Coronary artery (tissue), 2 donors: ENCODE results near the gene SLC10A7.

Experiments
- DNase-seq: peaks from one replicate; pipeline ENCODE4 v3.0.0-alpha.2; 2017; ENCODE audit warnings: low spot score
- H3K27ac ChIP-seq, 2 donors: fragments of 200-600 bp; sonication (generic); one replicate each; pipeline ENCODE4 v1.5.1; 2016 to 2019
- H3K4me3 ChIP-seq: fragments of 200-600 bp; sonication (generic); 2 replicates; pipeline ENCODE4 v1.5.1; 2016; ENCODE audit warnings: mild to moderate bottlenecking, moderate library complexity
- CTCF ChIP-seq: fragments of 200-600 bp; sonication (generic); IDR thresholded peaks from one replicate; pipeline ENCODE4 v1.5.1; 2019; ENCODE audit warnings: antibody characterized with exemption

The SLC10A7 gene

GRCh38 chr4:146445198-146446150 is 76.3 kb downstream of the SLC10A7 start:
- DNase-seq: no peak
- Histone ChIP-seq H3K4me3 (no peak overlapping the region), H3K27ac (no peak overlapping the region)
- TF ChIP-seq CTCF: no peak

GRCh38 chr4:146443525-146443924 is 78.2 kb downstream of the SLC10A7 start:
- TF ChIP-seq CTCF: no peak
- no peak for DNase-seq
- no peak overlapping the region for H3K27ac ChIP-seq
- H3K4me3 ChIP-seq: no peak overlapping the region

GRCh38 chr4:146442801-146443200 is 78.9 kb downstream of the SLC10A7 start:
- Histone ChIP-seq H3K27ac (no peak overlapping the region), H3K4me3 (no peak overlapping the region)
- no peak for DNase-seq
- no peak for TF ChIP-seq CTCF

- TF ChIP-seq CTCF: no peak
- Histone ChIP-seq H3K27ac (no peak overlapping the region), H3K4me3 (no peak overlapping the region)
- no peak for DNase-seq
Measured at GRCh38 chr4:146439999-146440398, 81.7 kb downstream of the SLC10A7 start.

- DNase-seq: no peak
- Histone ChIP-seq H3K4me3 (no peak overlapping the region), H3K27ac (no peak overlapping the region)
- TF ChIP-seq CTCF: no peak
Measured at GRCh38 chr4:146439437-146439836, 82.3 kb downstream of the SLC10A7 start.

- no peak overlapping the region for H3K4me3 ChIP-seq
- no peak for TF ChIP-seq CTCF
- no peak overlapping the region for H3K27ac ChIP-seq
- DNase-seq: no peak
Measured at GRCh38 chr4:146437778-146438177, 84.0 kb downstream of the SLC10A7 start.
